ENCODE results near the gene TPPP.
A peak's percentile ranks its signal among the peaks of the same experiment; 100 is the strongest.

Gene TPPP

GRCh38 chr5:622946-623522 is 70.1 kb downstream of the TPPP start:
- no peak for DNase-seq

GRCh38 chr5:622359-622758 is 70.8 kb downstream of the TPPP start:
- DNase-seq = no peak

- no peak for DNase-seq
Measured at GRCh38 chr5:621341-621761, 71.8 kb downstream of the TPPP start.

GRCh38 chr5:620586-621180 is 72.5 kb downstream of the TPPP start:
- no peak for DNase-seq

GRCh38 chr5:620152-620551 is 73.0 kb downstream of the TPPP start:
- no peak for DNase-seq

GRCh38 chr5:619444-619843 is 73.7 kb downstream of the TPPP start:
- DNase-seq = no peak

- no peak for DNase-seq
Measured at GRCh38 chr5:618450-618849, 74.7 kb downstream of the TPPP start.

- DNase-seq = no peak
Measured at GRCh38 chr5:617896-618295, 75.3 kb downstream of the TPPP start.

- no peak for DNase-seq
Measured at GRCh38 chr5:616484-617039, 76.6 kb downstream of the TPPP start.

GRCh38 chr5:612498-613424 is 80.4 kb downstream of the TPPP start:
- DNase-seq = peak in 1 of 2 experiments; percentile 43

GRCh38 chr5:611731-612486 is 81.2 kb downstream of the TPPP start, which contains the start of gene CEP72:
TSS of gene CEP72 (plus strand) at chr5:612340. CDS start at chr5:612362, 22 bp downstream.
- DNase-seq = peak; percentile 62 to 97

- no peak for DNase-seq
Measured at GRCh38 chr5:610744-611730, 82.1 kb downstream of the TPPP start.

GRCh38 chr5:610011-610743 is 83.0 kb downstream of the TPPP start:
- no peak for DNase-seq
